SU-DHL-6 (cell line): ENCODE results near the gene RAB3GAP1.

Source experiments
- H2AFZ ChIP-seq: fragments of 200-600 bp; sonication (generic); 2 replicates; pipeline ENCODE4 v1.6.1; 2014; ENCODE audit warnings: low read depth, mild to moderate bottlenecking, moderate library complexity, mixed read lengths, antibody characterized with exemption, low read length; ENCODE audit not compliant: severe bottlenecking
- H3F3A ChIP-seq: fragments of 200-600 bp; shearing (Covaris generic); 2 replicates; pipeline ENCODE4 v1.6.0; 2016; ENCODE audit warnings: antibody characterized with exemption, mild to moderate bottlenecking; ENCODE audit not compliant: insufficient read depth
- H3K27ac ChIP-seq: fragments of 200-600 bp; sonication (generic); 2 replicates; pipeline ENCODE4 v1.5.1; 2016; ENCODE audit warnings: low read depth, mild to moderate bottlenecking, low read length, moderate library complexity, mixed read lengths
- H3K27me3 ChIP-seq: fragments of 200-600 bp; sonication (generic), shearing (Covaris generic); 2 replicates; pipeline ENCODE4 v1.6.0; 2014; ENCODE audit warnings: mild to moderate bottlenecking, low read length
- H3K36me3 ChIP-seq: fragments of 200-600 bp; sonication (generic); 2 replicates; pipeline ENCODE4 v1.6.1; 2014; ENCODE audit warnings: mild to moderate bottlenecking, low read length, mixed read lengths
- H3K4me2 ChIP-seq: fragments of 300-600, 200-600 bp; shearing (Covaris generic), sonication (generic); 2 replicates; pipeline ENCODE4 v1.6.0; 2014; ENCODE audit warnings: low read length, low read depth, mild to moderate bottlenecking; ENCODE audit not compliant: poor library complexity, severe bottlenecking
- H3K4me3 ChIP-seq: fragments of 200-600 bp; sonication (generic); 2 replicates; pipeline ENCODE4 v1.5.1; 2014; ENCODE audit warnings: antibody characterized with exemption, low read length, mild to moderate bottlenecking, mixed read lengths; ENCODE audit not compliant: insufficient read depth, poor library complexity, severe bottlenecking
- H3K79me2 ChIP-seq: fragments of 200-600 bp; sonication (generic); 2 replicates; pipeline ENCODE4 v1.6.1; 2014; ENCODE audit warnings: mild to moderate bottlenecking, low read length, moderate library complexity; ENCODE audit not compliant: insufficient read depth
- H3K9ac ChIP-seq: fragments of 200-600 bp; sonication (generic); 2 replicates; pipeline ENCODE4 v1.7.0; 2014; ENCODE audit warnings: mild to moderate bottlenecking, low read length
- H3K9me2 ChIP-seq: fragments of 200-600 bp; sonication (generic); replicated peaks from 2 replicates; pipeline ENCODE4 v1.6.1; 2014; ENCODE audit warnings: low read length; ENCODE audit not compliant: insufficient read depth
- H3K9me3 ChIP-seq: fragments of 200-600 bp; sonication (generic); 2 replicates; pipeline ENCODE4 v1.6.1; 2014; ENCODE audit warnings: low read length, mixed read lengths; ENCODE audit not compliant: insufficient read depth
- H4K20me1 ChIP-seq: fragments of 200-600 bp; sonication (generic); 2 replicates; pipeline ENCODE4 v1.6.1; 2014; ENCODE audit warnings: low read depth, mild to moderate bottlenecking, antibody characterized with exemption, low read length, moderate library complexity, mixed read lengths
- CTCF ChIP-seq: fragments of 200-600 bp; sonication (generic); IDR thresholded peaks from one replicate; pipeline ENCODE4 v1.5.1; 2017; ENCODE audit warnings: antibody characterized with exemption, mild to moderate bottlenecking, low read length, moderate library complexity; ENCODE audit not compliant: insufficient read depth, poor library complexity, severe bottlenecking
- EZH2phosphoT487 ChIP-seq: fragments of 200-600 bp; sonication (generic), shearing (Covaris generic); conservative IDR thresholded peaks from 2 replicates; pipeline ENCODE4 v1.6.1; 2018; ENCODE audit warnings: mild to moderate bottlenecking, antibody characterized with exemption, low read length, moderate library complexity, mixed read lengths

RAB3GAP1 gene

GRCh38 chr2:135093670-135094330 is 41.7 kb downstream of the RAB3GAP1 start:
- H3K4me3 ChIP-seq: no peak overlapping the region
- TF ChIP-seq CTCF (no peak), EZH2phosphoT487 (no peak)
- peaks cover 24% of the 10 kb centered on the region; the same call in 1 of the 2 replicates for H3K36me3 ChIP-seq
- H3K9me3 ChIP-seq: no peaks in the 10 kb centered on the region
- H3K9ac ChIP-seq: no peak overlapping the region
- H3K27me3 ChIP-seq: no peaks in the 10 kb centered on the region
- H4K20me1 ChIP-seq: 0 out of 2 replicates have a peak, but pooled peaks cover 4% of the 10 kb centered on the region
- no peak overlapping the region for H3K27ac ChIP-seq
- peaks cover 12% of the 10 kb centered on the region for H3K79me2 ChIP-seq
- no peaks in the 10 kb centered on the region for H3F3A ChIP-seq
- H3K9me2 ChIP-seq: no peaks in the 10 kb centered on the region
- no peak overlapping the region for H3K4me2 ChIP-seq
- H2AFZ ChIP-seq: no peak overlapping the region

DNA sequence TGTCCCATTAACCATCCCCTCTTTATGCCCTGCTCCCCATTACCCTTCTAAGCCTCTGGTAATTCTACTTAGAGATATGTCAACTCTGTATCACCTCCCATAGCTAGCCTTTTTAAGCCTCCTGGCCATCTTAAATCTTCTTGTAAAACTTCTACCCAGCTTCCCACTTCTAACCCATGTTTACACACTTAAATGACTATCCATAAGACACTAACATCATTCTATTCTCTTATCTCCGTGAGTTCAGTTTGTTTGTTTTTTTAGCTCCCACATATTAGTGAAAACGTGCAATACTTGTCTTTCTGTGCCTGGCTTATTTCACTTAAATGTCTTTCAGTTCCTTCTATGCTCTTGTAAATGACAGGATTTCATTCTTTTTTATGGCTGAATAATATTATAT is 42.4 kb downstream of the RAB3GAP1 start:
- Histone ChIP-seq H3K27ac (no peak overlapping the region), H3K9me2 (no peaks in the 10 kb centered on the region), H3F3A (no peaks in the 10 kb centered on the region), H2AFZ (no peak overlapping the region), H3K36me3 (peaks cover 24% of the 10 kb centered on the region; the same call in 1 of the 2 replicates), H3K4me2 (no peak overlapping the region), H3K79me2 (peaks cover 8% of the 10 kb centered on the region), H3K9me3 (no peaks in the 10 kb centered on the region), H3K9ac (no peak overlapping the region), H4K20me1 (0 out of 2 replicates have a peak, but pooled peaks cover 4% of the 10 kb centered on the region), H3K27me3 (no peaks in the 10 kb centered on the region), H3K4me3 (no peak overlapping the region)
- TF ChIP-seq CTCF (no peak), EZH2phosphoT487 (no peak)

GRCh38 chr2:135095591-135095990 is 43.5 kb downstream of the RAB3GAP1 start:
- H4K20me1 ChIP-seq: 0 out of 2 replicates have a peak, but pooled peaks cover 3% of the 10 kb centered on the region

More at GRCh38 chr2:135095591-135095990, 43.5 kb downstream of the RAB3GAP1 start:
- Histone ChIP-seq H3K9me3 (no peaks in the 10 kb centered on the region), H3K79me2 (peaks cover 10% of the 10 kb centered on the region), H3K36me3 (peaks cover 29% of the 10 kb centered on the region; the same call in 1 of the 2 replicates), H3K27ac (no peak overlapping the region), H2AFZ (no peak overlapping the region), H3F3A (no peaks in the 10 kb centered on the region), H3K4me3 (no peak overlapping the region), H3K4me2 (no peak overlapping the region), H3K9me2 (no peaks in the 10 kb centered on the region), H3K27me3 (no peaks in the 10 kb centered on the region), H3K9ac (no peak overlapping the region)
- no peak for TF ChIP-seq CTCF
- TF ChIP-seq EZH2phosphoT487: no peak
